ENCODE results near the gene PSORS1C1.

PSORS1C1 gene

GRCh38 chr6:31092238-31092637 is 22.4 kb upstream of the PSORS1C1 start:
- no peaks in the 10 kb centered on the region for H3K27me3 ChIP-seq (ENCODE audit: insufficient read depth, low read depth, severe bottlenecking)
- no peaks in the 10 kb centered on the region for H3K9me3 ChIP-seq (ENCODE audit: severe bottlenecking)
- H3K36me3 ChIP-seq: no peaks in the 10 kb centered on the region
- no peak overlapping the region for H3K27ac ChIP-seq
- H3K4me3 ChIP-seq (ENCODE audit: low read depth, low read length): no peak overlapping the region
- TF ChIP-seq, protein P1, sequence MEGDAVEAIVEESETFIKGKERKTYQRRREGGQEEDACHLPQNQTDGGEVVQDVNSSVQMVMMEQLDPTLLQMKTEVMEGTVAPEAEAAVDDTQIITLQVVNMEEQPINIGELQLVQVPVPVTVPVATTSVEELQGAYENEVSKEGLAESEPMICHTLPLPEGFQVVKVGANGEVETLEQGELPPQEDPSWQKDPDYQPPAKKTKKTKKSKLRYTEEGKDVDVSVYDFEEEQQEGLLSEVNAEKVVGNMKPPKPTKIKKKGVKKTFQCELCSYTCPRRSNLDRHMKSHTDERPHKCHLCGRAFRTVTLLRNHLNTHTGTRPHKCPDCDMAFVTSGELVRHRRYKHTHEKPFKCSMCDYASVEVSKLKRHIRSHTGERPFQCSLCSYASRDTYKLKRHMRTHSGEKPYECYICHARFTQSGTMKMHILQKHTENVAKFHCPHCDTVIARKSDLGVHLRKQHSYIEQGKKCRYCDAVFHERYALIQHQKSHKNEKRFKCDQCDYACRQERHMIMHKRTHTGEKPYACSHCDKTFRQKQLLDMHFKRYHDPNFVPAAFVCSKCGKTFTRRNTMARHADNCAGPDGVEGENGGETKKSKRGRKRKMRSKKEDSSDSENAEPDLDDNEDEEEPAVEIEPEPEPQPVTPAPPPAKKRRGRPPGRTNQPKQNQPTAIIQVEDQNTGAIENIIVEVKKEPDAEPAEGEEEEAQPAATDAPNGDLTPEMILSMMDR (IDR thresholded peaks at IDR 0.05; ENCODE audit: low read depth, low read length): no peak
- DNase-seq: no peak

DNA sequence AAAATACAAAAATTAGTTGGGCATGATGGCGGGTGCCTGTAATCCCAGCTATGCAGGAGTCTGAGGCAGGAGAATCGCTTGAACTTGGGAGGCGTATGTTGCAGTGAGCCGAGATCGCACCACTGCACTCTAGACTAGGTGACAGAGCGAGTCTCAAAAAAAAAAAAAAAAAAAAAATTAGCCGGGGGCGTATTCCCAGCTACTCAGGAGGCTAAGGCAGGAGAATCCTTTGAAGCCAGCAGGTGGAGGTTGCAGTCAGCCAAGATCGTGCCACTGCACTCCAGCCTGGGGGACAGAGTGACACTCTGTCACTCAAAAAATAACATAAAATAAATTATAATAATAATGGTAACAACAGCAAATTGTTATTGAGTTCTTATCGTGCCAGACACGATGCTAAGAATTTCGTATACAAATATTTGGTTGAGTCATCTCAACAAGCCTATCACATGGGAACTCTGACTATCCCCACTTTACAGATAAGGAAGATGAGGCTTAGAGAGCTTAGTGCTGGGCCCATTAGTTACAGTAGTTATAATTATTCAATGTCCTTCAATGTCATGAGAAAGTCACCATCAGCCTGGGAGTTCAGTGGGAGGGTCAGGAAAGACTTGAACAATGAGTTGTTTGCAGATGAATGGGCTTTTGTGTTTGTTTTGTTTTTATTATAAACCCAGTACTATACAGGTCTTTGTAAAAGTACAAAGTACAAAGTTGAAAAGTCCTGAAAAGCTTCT is 21.7 kb upstream of the PSORS1C1 start:
- no peak overlapping the region for H3K27ac ChIP-seq
- TF ChIP-seq, protein P1 (IDR thresholded peaks at IDR 0.05; ENCODE audit: low read depth, low read length): no peak
- no peaks in the 10 kb centered on the region for H3K36me3 ChIP-seq
- DNase-seq: no peak
- no peaks in the 10 kb centered on the region for H3K27me3 ChIP-seq (ENCODE audit: insufficient read depth, low read depth, severe bottlenecking)
- H3K4me3 ChIP-seq (ENCODE audit: low read depth, low read length): no peak overlapping the region
- H3K9me3 ChIP-seq (ENCODE audit: severe bottlenecking): no peaks in the 10 kb centered on the region

- no peak overlapping the region for H3K27ac ChIP-seq
- TF ChIP-seq, protein P1 (IDR thresholded peaks at IDR 0.05; ENCODE audit: low read depth, low read length): 0 out of 2 replicates have a peak, but pooled peaks have one; percentile 1
- H3K9me3 ChIP-seq (ENCODE audit: severe bottlenecking): no peaks in the 10 kb centered on the region
- H3K36me3 ChIP-seq: no peaks in the 10 kb centered on the region
- H3K27me3 ChIP-seq (ENCODE audit: insufficient read depth, low read depth, severe bottlenecking): no peaks in the 10 kb centered on the region
- peak; percentile 33 for DNase-seq
- H3K4me3 ChIP-seq (ENCODE audit: low read depth, low read length): no peak overlapping the region
Observed at GRCh38 chr6:31094389-31094881, 20.2 kb upstream of the PSORS1C1 start.

GRCh38 chr6:31096215-31096614 is 18.4 kb upstream of the PSORS1C1 start:
- no peaks in the 10 kb centered on the region for H3K36me3 ChIP-seq
- H3K9me3 ChIP-seq (ENCODE audit: severe bottlenecking): no peaks in the 10 kb centered on the region
- H3K4me3 ChIP-seq (ENCODE audit: low read depth, low read length): no peak overlapping the region
- TF ChIP-seq, protein P1 (IDR thresholded peaks at IDR 0.05; ENCODE audit: low read depth, low read length): no peak
- H3K27me3 ChIP-seq (ENCODE audit: insufficient read depth, low read depth, severe bottlenecking): no peaks in the 10 kb centered on the region
- no peak overlapping the region for H3K27ac ChIP-seq
- DNase-seq: no peak

- Histone ChIP-seq H3K27ac (no peak overlapping the region), H3K9me3 (ENCODE audit: severe bottlenecking) (no peaks in the 10 kb centered on the region), H3K4me3 (ENCODE audit: low read depth, low read length) (no peak overlapping the region), H3K36me3 (no peaks in the 10 kb centered on the region), H3K27me3 (ENCODE audit: insufficient read depth, low read depth, severe bottlenecking) (no peaks in the 10 kb centered on the region)
- DNase-seq: no peak
- TF ChIP-seq, protein P1 (IDR thresholded peaks at IDR 0.05; ENCODE audit: low read depth, low read length): no peak
Observed at GRCh38 chr6:31096656-31097055, 17.9 kb upstream of the PSORS1C1 start.

Data from WERI-Rb-1 (cell line).